Prostate gland (tissue), 2 donors: ENCODE data around the gene CCT6A.
"Not testable (repeated sequence)": the region's sequence is repeated elsewhere in the genome, so short reads cannot be mapped to it uniquely, and the experiment has no call there.

ENCODE experiments used
- CTCF ChIP-seq, 4 experiments: fragments of 200-600 bp in 2 of 4; fragments of 450-650 bp in 2 of 4; sonication (generic) in 2 of 4; IDR thresholded peaks; 1 replicate in 3 of 4; 2 replicates in 1 of 4; pipeline ENCODE4 v1.5.1; 2016 to 2019; ENCODE audit warnings: antibody characterized with exemption in 4 of 4, mild to moderate bottlenecking in 2 of 4, moderate library complexity in 2 of 4
- POLR2A ChIP-seq: fragments of 450-650 bp; IDR thresholded peaks from one replicate; pipeline ENCODE4 v1.6.1; 2016; ENCODE audit warnings: antibody characterized with exemption, mild to moderate bottlenecking
- POLR2AphosphoS5 ChIP-seq: sonication (generic); formaldehyde crosslinking; IDR thresholded peaks from one replicate; pipeline ENCODE4 v1.6.1; 2017; ENCODE audit warnings: antibody characterized with exemption

GRCh38 chr7:56098187-56099008, 46.8 kb downstream of the CCT6A start:
- not testable (repeated sequence) for TF ChIP-seq CTCF (IDR thresholded peaks at IDR 0.05); POLR2A; POLR2AphosphoS5
